ENCODE data around the gene KLHL36. TPM values are rescaled to one million over a fixed set of nuclear protein-coding genes. Genes with fewer than 3 reads are reported as not detected.
A peak's percentile ranks its signal among the peaks of the same experiment; 100 is the strongest.

Gene KLHL36
- total RNA-seq, 1 experiment from 2014 or later, result 46.0 TPM

GRCh38 chr16:84672276-84673202, 24.2 kb downstream of the KLHL36 start:
- H3K9me3 ChIP-seq (ENCODE audit: control insufficient read depth, insufficient read depth, low read depth, low read length), result no peaks in the 10 kb centered on the region
- BruUV-seq (replicated peaks), result no TSS peak
- ATAC-seq (peak; percentile 90), DNase-seq (ENCODE audit: low read depth, low spot score) (peak; percentile 36)
- H3K4me1 ChIP-seq (ENCODE audit: control insufficient read depth, insufficient read depth, low read length), result no peaks in the 10 kb centered on the region
- H3K36me3 ChIP-seq (ENCODE audit: control insufficient read depth, insufficient read depth, low read length), result no peaks in the 10 kb centered on the region
- no peak overlapping the region for H3K4me3 ChIP-seq (ENCODE audit: low read depth in 2 of 2, low read length in 2 of 2)
- H3K27me3 ChIP-seq (ENCODE audit: control insufficient read depth, insufficient read depth, low read length), result no peaks in the 10 kb centered on the region
- ChIA-PET CTCF (interaction anchor here (0.6 to 3.3 kb wide), 5 partner anchors 13 to 97 kb away, joined by 4 to 23 read pairs (median 7); no protein-coding TSS in a partner anchor), POLR2A (interaction anchor here (0.7 kb wide), 1 partner anchor 266 kb away, joined by 8 read pairs; no protein-coding TSS in a partner anchor)
- TF ChIP-seq SIN3A (IDR thresholded peaks at IDR 0.05; ENCODE audit: borderline replicate concordance, insufficient read depth, low read depth, low read length), result no peak
- TF ChIP-seq, protein P1, sequence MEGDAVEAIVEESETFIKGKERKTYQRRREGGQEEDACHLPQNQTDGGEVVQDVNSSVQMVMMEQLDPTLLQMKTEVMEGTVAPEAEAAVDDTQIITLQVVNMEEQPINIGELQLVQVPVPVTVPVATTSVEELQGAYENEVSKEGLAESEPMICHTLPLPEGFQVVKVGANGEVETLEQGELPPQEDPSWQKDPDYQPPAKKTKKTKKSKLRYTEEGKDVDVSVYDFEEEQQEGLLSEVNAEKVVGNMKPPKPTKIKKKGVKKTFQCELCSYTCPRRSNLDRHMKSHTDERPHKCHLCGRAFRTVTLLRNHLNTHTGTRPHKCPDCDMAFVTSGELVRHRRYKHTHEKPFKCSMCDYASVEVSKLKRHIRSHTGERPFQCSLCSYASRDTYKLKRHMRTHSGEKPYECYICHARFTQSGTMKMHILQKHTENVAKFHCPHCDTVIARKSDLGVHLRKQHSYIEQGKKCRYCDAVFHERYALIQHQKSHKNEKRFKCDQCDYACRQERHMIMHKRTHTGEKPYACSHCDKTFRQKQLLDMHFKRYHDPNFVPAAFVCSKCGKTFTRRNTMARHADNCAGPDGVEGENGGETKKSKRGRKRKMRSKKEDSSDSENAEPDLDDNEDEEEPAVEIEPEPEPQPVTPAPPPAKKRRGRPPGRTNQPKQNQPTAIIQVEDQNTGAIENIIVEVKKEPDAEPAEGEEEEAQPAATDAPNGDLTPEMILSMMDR (IDR thresholded peaks at IDR 0.05), result peak; percentile 89
- TF ChIP-seq POLR2AphosphoS5 (IDR thresholded peaks at IDR 0.05; ENCODE audit: low read depth, low read length), result no peak
- intact Hi-C loops (cut with micrococcal nuclease; ENCODE audit: unreplicated experiment) (loop anchor here (1.0 kb wide), 1 partner anchor 54 kb away; no protein-coding TSS in a partner anchor), in situ Hi-C loops (cut with HindIII; ENCODE audit: low pct_unique_long_range_greater_than_20kb, low sequenced_read_pairs) (no loop called here)
- H3K27ac ChIP-seq (ENCODE audit: low read length), result no peak overlapping the region

DNA sequence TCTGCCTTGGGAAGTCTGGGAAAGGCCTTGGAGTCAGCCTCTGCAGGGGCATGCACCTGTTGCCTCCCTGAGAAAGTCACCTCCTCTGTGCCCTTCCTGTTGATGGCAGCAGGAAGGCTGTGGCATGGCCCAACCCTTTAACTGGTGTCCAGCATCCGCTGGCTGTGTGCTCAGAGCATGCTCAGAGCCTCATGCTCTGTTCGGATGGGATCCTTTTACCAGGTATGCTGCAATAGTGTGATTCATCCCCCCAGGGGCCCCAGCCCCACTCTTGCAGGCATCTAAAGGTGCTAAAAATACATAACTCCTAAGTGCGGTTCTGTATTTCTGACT, 24.9 kb downstream of the KLHL36 start:
- in situ Hi-C loops (cut with HindIII; ENCODE audit: low pct_unique_long_range_greater_than_20kb, low sequenced_read_pairs), result no loop called here

More for the DNA sequence above, 24.9 kb downstream of the KLHL36 start:
- Histone ChIP-seq H3K4me1 (ENCODE audit: control insufficient read depth, insufficient read depth, low read length) (no peaks in the 10 kb centered on the region), H3K27me3 (ENCODE audit: control insufficient read depth, insufficient read depth, low read length) (no peaks in the 10 kb centered on the region), H3K27ac (ENCODE audit: low read length) (no peak overlapping the region), H3K9me3 (ENCODE audit: control insufficient read depth, insufficient read depth, low read depth, low read length) (no peaks in the 10 kb centered on the region), H3K4me3 (ENCODE audit: low read depth in 2 of 2, low read length in 2 of 2) (no peak overlapping the region), H3K36me3 (ENCODE audit: control insufficient read depth, insufficient read depth, low read length) (no peaks in the 10 kb centered on the region)
- BruUV-seq (replicated peaks), result no TSS peak
- ChIA-PET CTCF (interaction anchor here (3.3 kb wide), 1 partner anchor 53 kb away, joined by 23 read pairs; no protein-coding TSS in a partner anchor), POLR2A (no interaction called here)
- no peak for TF ChIP-seq SIN3A (IDR thresholded peaks at IDR 0.05; ENCODE audit: borderline replicate concordance, insufficient read depth, low read depth, low read length)
- no peak for TF ChIP-seq TCF7L2 (IDR thresholded peaks at IDR 0.05; ENCODE audit: low read depth, low read length)
- TF ChIP-seq, protein P2, sequence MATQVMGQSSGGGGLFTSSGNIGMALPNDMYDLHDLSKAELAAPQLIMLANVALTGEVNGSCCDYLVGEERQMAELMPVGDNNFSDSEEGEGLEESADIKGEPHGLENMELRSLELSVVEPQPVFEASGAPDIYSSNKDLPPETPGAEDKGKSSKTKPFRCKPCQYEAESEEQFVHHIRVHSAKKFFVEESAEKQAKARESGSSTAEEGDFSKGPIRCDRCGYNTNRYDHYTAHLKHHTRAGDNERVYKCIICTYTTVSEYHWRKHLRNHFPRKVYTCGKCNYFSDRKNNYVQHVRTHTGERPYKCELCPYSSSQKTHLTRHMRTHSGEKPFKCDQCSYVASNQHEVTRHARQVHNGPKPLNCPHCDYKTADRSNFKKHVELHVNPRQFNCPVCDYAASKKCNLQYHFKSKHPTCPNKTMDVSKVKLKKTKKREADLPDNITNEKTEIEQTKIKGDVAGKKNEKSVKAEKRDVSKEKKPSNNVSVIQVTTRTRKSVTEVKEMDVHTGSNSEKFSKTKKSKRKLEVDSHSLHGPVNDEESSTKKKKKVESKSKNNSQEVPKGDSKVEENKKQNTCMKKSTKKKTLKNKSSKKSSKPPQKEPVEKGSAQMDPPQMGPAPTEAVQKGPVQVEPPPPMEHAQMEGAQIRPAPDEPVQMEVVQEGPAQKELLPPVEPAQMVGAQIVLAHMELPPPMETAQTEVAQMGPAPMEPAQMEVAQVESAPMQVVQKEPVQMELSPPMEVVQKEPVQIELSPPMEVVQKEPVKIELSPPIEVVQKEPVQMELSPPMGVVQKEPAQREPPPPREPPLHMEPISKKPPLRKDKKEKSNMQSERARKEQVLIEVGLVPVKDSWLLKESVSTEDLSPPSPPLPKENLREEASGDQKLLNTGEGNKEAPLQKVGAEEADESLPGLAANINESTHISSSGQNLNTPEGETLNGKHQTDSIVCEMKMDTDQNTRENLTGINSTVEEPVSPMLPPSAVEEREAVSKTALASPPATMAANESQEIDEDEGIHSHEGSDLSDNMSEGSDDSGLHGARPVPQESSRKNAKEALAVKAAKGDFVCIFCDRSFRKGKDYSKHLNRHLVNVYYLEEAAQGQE (IDR thresholded peaks at IDR 0.05; ENCODE audit: insufficient read depth in 1 of 2, low read depth in 2 of 2, low read length in 1 of 2), result no peak
- no peak for TF ChIP-seq POLR2AphosphoS5 (IDR thresholded peaks at IDR 0.05; ENCODE audit: low read depth, low read length)
- TF ChIP-seq, protein P1 (IDR thresholded peaks at IDR 0.05), result no peak
- intact Hi-C loops (cut with micrococcal nuclease; ENCODE audit: unreplicated experiment), result no loop called here
- no peak for ATAC-seq
- no peak for DNase-seq (ENCODE audit: low read depth, low spot score)
